Subcutaneous adipose tissue (tissue), 4 donors: Measurements from ENCODE around the gene RTKN2. TPM values are rescaled to one million over a fixed set of nuclear protein-coding genes. Genes with fewer than 3 reads are reported as not detected.

Experiments
- CTCF ChIP-seq: fragments of 450-650 bp; IDR thresholded peaks from one replicate; pipeline ENCODE4 v1.5.1; 2016; ENCODE audit warnings: low read depth, mild to moderate bottlenecking, control low read depth, antibody characterized with exemption, moderate library complexity
- total RNA-seq, 4 donors: library from RNA; depleted of rRNA; stranded (reverse); fragments of >200 nt; gene quantifications; one replicate each; pipeline ENCODE4 v1.1.0, GENCODE V29; 2016

RTKN2 gene
- total RNA-seq, 4 donors from 2014 or later, result 0.44 to 1.5 (median 0.71) TPM

- no peak for TF ChIP-seq CTCF
These were observed 35.3 kb upstream of the RTKN2 start for GRCh38 chr10:62303922-62304321.

GRCh38 chr10:62302760-62303159 is 34.1 kb upstream of the RTKN2 start:
- no peak for TF ChIP-seq CTCF

- no peak for TF ChIP-seq CTCF
These were observed 29.2 kb upstream of the RTKN2 start for GRCh38 chr10:62297857-62298256.

- TF ChIP-seq CTCF, result no peak
These were observed 15.6 kb upstream of the RTKN2 start for GRCh38 chr10:62284221-62284620.

- no peak for TF ChIP-seq CTCF
These were observed 9.8 kb upstream of the RTKN2 start for GRCh38 chr10:62278441-62278910.

- no peak for TF ChIP-seq CTCF
These were observed 9.3 kb upstream of the RTKN2 start for GRCh38 chr10:62277971-62278370.

- TF ChIP-seq CTCF, result no peak
These were observed 1.4 kb upstream of the RTKN2 start for GRCh38 chr10:62270020-62270419.

- no peak for TF ChIP-seq CTCF
These were observed 631 bp downstream of the RTKN2 start for GRCh38 chr10:62268027-62268398.
